HG03159 (cell line): ENCODE results near the gene TCEAL1.
"Not testable (repeated sequence)": the region's sequence is repeated elsewhere in the genome, so short reads cannot be mapped to it uniquely, and the experiment has no call there.

Experiments
- ATAC-seq: cut with Tn5 transposase; IDR thresholded peaks from one replicate; pipeline ENCODE4 v1.9.1; 2021; ENCODE audit warnings: mild to moderate bottlenecking, moderate library complexity; ENCODE audit not compliant: unreplicated experiment

Gene TCEAL1

GRCh38 chrX:103631145-103631544 lies 2.4 kb downstream of the TCEAL1 start:
- ATAC-seq: no peak

- no peak for ATAC-seq
Measured at GRCh38 chrX:103635436-103635835, 6.7 kb downstream of the TCEAL1 start.

GRCh38 chrX:103637604-103638338 lies 9.0 kb downstream of the TCEAL1 start:
- ATAC-seq: no peak

GRCh38 chrX:103638479-103639346 lies 9.9 kb downstream of the TCEAL1 start:
- not testable (repeated sequence) for ATAC-seq

- no peak for ATAC-seq
Measured at GRCh38 chrX:103640401-103641155, 11.8 kb downstream of the TCEAL1 start.

GRCh38 chrX:103644125-103644524 lies 15.3 kb downstream of the TCEAL1 start:
- no peak for ATAC-seq

DNA sequence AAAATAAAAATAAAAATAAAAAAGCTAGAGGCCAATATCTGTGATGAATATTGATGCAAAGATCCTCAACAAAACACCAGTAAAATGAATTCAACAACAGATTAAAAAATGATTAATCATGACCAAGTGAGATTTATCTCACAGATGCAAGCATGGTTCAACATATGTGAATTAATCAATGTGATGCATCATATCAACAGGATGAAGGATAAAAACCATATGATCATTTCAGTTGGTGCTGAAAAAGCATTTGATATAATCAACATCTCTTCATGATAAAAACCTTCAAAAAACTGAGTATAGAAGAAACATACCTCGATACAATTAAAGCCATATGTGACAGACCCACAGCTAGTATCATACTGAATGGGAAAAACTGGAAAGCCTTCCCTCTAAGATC lies 18.9 kb downstream of the TCEAL1 start:
- ATAC-seq: no peak

GRCh38 chrX:103651151-103651773 lies 22.5 kb downstream of the TCEAL1 start:
- ATAC-seq: no peak

DNA sequence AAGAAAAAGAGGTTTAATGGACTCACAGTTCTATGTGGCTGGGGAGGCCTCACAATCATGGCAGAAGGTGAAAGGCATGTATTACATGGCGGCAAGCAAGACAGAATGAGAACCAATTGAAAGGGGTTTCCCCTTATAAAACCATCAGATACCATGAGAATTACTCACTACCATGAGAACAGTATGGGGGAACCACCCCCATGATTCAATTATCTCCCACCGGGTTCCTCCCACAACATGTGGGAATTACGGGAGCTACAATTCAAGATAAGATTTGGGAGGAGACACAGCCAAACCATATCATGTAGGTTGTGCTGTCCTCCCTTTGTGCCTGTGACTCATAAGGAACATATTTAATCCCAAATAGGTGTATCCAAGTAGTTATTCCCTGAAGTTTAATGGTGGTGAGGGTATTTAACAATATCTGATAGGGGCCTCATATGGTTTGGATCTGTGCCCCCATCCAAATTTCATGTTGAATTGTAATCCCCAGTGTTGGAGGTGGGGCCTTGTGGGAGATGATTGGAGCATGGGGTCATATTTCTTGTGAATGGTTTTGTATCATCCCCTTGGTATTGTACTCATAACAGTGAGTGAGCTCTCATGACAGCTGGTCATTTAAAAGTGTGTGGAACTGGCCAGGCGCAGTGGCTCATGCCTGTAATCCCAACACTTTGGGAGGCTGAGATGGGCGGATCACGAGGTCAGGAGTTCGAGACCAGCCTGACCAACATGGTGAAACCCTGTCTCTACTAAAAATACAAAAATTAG lies 26.6 kb downstream of the TCEAL1 start:
- ATAC-seq: not testable (repeated sequence)

DNA sequence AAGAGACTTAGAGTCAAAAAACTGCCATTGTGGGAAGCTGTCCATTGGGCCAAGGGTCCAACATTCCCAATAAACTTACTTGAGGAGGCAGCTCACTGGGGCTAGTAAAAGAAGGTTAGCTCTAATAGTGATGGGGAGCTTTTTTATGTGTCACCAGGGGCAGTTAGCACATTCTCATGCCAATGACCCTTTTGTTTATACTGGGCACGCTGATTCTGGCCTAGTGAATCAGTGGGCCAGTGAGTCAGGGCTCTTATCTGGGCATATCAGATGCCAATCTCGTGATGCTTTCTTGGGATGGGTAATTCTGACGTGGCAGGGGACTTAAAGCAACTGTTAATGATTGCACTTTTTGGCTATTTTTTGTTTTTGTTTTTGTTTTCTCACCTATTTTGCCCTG lies 27.8 kb downstream of the TCEAL1 start:
- ATAC-seq: no peak

- not testable (repeated sequence) for ATAC-seq
Measured at GRCh38 chrX:103657066-103657465, 28.3 kb downstream of the TCEAL1 start.

GRCh38 chrX:103658681-103659433 lies 30.1 kb downstream of the TCEAL1 start:
- no peak for ATAC-seq

DNA sequence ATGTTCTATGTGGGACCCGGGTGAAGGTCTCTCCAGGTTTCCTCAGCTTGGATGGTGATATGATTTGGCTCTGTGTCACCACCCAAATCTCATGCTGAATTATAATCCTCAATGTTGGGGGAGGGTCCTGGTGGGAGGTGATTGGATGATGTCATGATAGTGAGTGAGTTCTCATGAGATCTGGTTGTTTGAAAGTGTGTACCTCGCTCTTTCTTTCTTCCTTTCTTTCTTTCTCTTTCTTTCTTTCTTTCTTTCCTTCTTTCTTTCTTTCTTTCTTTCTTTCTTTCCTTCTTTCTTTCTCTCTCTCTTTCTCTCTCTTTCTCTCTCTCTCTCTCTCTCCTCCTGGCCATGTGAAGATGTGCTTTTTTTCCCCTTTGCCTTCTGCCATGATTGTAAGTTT lies 30.7 kb downstream of the TCEAL1 start:
- ATAC-seq: not testable (repeated sequence)

DNA sequence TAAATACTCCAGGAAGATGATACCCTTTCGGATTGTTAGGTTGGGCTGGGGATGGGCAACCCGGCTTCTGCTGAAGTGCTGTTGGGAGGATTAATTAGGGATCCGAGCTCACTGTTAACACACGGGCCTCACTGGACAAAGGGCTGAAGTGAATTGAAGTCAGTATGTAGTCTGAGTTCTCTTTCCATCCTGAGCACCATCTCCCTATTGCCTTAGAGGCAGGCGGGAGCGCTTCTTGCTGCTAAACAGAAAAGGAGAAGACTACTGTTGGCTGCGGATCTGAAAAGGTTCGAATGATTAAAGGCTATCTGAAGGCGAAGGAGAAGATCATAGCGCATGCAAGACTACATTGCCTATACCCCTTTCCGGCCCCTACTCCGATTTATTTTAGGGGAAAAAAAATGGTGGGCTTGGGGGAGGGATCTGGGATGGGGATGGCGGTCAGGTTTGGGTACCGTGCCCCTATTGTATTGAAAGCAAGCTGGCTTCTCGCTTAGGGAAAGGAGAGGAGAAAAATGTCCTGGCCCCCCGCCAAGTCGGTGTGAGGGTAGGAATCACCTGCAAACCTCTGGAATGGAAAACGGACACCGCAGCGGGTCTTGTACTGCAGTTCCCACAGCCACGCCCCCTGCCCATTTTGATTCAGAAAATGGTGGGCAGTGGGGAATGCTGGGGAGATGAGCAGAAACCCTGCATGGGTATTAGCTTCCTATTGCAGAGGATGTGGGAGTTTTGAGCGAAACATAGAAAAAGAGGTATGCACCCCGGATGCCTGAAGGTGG lies 35.4 kb downstream of the TCEAL1 start:
- ATAC-seq: no peak

- ATAC-seq: no peak
Measured at GRCh38 chrX:103666202-103667107, 37.7 kb downstream of the TCEAL1 start.

- no peak for ATAC-seq
Measured at GRCh38 chrX:103669745-103670144, 41.0 kb downstream of the TCEAL1 start.
